ENCODE data around the gene LAMP1. TPM values are rescaled to one million over a fixed set of nuclear protein-coding genes. Genes with fewer than 3 reads are reported as not detected.
"Not testable (repeated sequence)": the region's sequence is repeated elsewhere in the genome, so short reads cannot be mapped to it uniquely, and the experiment has no call there.

LAMP1 gene, protein sequence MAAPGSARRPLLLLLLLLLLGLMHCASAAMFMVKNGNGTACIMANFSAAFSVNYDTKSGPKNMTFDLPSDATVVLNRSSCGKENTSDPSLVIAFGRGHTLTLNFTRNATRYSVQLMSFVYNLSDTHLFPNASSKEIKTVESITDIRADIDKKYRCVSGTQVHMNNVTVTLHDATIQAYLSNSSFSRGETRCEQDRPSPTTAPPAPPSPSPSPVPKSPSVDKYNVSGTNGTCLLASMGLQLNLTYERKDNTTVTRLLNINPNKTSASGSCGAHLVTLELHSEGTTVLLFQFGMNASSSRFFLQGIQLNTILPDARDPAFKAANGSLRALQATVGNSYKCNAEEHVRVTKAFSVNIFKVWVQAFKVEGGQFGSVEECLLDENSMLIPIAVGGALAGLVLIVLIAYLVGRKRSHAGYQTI
- total RNA-seq = 100 to 1,000 TPM; 137 to 168 (median 159) TPM
- total RNA-seq (2013) = 114 TPM

DNA sequence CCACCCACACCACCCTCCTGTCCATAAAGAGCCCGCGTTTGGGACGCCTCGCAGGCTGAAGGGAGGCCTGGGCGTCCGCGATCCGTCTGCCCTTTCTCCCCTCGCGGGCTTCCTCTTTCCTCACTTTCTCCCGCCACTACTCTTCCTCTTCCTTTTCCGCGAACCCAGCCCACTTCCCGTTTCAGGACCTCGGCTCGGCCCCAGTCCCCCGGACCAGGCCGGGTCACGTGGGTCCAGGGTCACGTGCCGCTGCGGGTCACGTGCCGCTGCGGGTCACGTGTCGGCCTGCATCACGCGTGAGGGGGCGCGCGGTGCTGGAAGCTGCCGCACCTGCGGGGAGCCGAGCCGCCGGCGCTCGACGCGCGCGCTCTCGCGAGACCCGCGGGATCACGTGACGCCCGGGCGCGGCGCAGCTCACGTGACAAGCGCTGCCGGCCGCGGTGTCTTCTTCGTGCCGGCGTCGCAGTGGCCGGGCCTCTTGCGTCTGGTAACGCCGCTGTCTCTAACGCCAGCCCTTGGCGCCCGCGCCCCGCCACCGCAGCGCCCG lies at the start of gene LAMP1:
LAMP1 (plus strand) TSS at position 417 of the 547 bp plus-strand sequence. CDS start 196 bp downstream, outside the sequence.
- Histone ChIP-seq H3K4me3 (ENCODE audit: low read length) (peak within 1 kb of the TSS; percentile 89), H3K36me3 (ENCODE audit: control insufficient read depth, insufficient read depth, low read length) (peaks cover 3% of the 10 kb centered on the region), H3K4me1 (ENCODE audit: control insufficient read depth, insufficient read depth, low read length) (peaks cover 29% of the 10 kb centered on the region), H3K27ac (ENCODE audit: low read length) (peak within 1 kb of the TSS; percentile 92), H3K27me3 (ENCODE audit: control insufficient read depth, insufficient read depth, low read length) (peaks cover 2% of the 10 kb centered on the region), H3K9me3 (ENCODE audit: control insufficient read depth, insufficient read depth, low read length) (no peaks in the 10 kb centered on the region)
- WGBS (ENCODE audit: insufficient coverage) = under 1% methylated on average over 74 of the region's 74 CpGs
- Mint-ChIP-seq H3K4me3 (peak within 1 kb of the TSS; percentile 100), H3K27ac (peak within 1 kb of the TSS; percentile 89 to 99), H3K27me3 (ENCODE audit: low read depth in 2 of 2) (peaks cover 17 to 23% of the 10 kb centered on the region in 2 donors), H3K9me3 (peaks cover 0 to 2% of the 10 kb centered on the region in 2 donors), H3K4me1 (peaks cover 32 to 33% of the 10 kb centered on the region in 2 donors), H3K36me3 (peaks cover 7% of the 10 kb centered on the region)
- intact Hi-C loops (cut with micrococcal nuclease) = loop anchor here (2.0 to 5.0 kb wide), 3 partner anchors 90 to 110 kb away; partner anchors contain the start of genes CUL4A and PCID2
- DNase-seq = peak; percentile 98 to 100
- TF ChIP-seq, protein P1, sequence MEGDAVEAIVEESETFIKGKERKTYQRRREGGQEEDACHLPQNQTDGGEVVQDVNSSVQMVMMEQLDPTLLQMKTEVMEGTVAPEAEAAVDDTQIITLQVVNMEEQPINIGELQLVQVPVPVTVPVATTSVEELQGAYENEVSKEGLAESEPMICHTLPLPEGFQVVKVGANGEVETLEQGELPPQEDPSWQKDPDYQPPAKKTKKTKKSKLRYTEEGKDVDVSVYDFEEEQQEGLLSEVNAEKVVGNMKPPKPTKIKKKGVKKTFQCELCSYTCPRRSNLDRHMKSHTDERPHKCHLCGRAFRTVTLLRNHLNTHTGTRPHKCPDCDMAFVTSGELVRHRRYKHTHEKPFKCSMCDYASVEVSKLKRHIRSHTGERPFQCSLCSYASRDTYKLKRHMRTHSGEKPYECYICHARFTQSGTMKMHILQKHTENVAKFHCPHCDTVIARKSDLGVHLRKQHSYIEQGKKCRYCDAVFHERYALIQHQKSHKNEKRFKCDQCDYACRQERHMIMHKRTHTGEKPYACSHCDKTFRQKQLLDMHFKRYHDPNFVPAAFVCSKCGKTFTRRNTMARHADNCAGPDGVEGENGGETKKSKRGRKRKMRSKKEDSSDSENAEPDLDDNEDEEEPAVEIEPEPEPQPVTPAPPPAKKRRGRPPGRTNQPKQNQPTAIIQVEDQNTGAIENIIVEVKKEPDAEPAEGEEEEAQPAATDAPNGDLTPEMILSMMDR (IDR thresholded peaks at IDR 0.05) = no peak
- peak; percentile 76 to 90 (median 82) for ATAC-seq

DNA sequence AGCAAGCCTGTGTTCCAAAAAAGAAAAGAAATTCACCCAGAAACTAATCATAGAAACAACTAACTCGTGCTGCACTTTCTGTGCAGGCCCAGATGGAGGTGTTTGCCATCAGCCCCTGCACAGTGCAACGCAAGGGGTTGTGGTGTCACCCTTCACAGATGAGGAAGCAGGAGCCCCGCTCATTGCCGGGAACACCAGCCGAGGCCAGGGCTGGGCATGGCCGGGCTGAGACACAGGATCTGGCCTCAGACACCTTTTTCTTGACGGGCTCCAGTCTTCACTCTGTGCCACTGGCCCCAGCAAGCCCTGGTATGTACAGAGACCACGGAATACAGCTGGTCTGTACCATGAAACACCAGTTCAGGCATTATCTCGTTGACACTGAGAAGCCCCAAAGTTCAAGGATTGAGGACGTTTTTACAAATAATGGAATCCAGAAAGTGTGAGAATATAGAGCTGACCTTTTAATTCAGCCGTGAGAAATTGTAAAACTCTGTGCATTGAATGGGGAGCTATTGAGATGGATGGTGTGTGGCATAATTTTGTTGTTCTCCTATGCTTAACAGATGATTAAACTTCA lies 44.4 kb upstream of the LAMP1 start:
- Histone ChIP-seq H3K27ac (ENCODE audit: low read length) (no peak overlapping the region), H3K9me3 (ENCODE audit: control insufficient read depth, insufficient read depth, low read length) (no peaks in the 10 kb centered on the region), H3K4me1 (ENCODE audit: control insufficient read depth, insufficient read depth, low read length) (no peaks in the 10 kb centered on the region), H3K4me3 (ENCODE audit: low read length) (no peak overlapping the region), H3K36me3 (ENCODE audit: control insufficient read depth, insufficient read depth, low read length) (peaks cover 64% of the 10 kb centered on the region), H3K27me3 (ENCODE audit: control insufficient read depth, insufficient read depth, low read length) (no peaks in the 10 kb centered on the region)
- H3K36me3 Mint-ChIP-seq = peaks cover 40% of the 10 kb centered on the region
- DNase-seq (no peak), ATAC-seq (no peak)
- H3K9me3 Mint-ChIP-seq = no peaks in the 10 kb centered on the region
- no peak overlapping the region for H3K4me3 Mint-ChIP-seq
- TF ChIP-seq, protein P1 (IDR thresholded peaks at IDR 0.05) = no peak
- peaks cover 4 to 6% of the 10 kb centered on the region in 2 donors for H3K4me1 Mint-ChIP-seq
- WGBS (ENCODE audit: insufficient coverage) = 94% methylated on average over 11 of the region's 11 CpGs
- intact Hi-C loops (cut with micrococcal nuclease) = no loop called here
- no peaks in the 10 kb centered on the region for H3K27me3 Mint-ChIP-seq (ENCODE audit: low read depth in 2 of 2)
- H3K27ac Mint-ChIP-seq = no peak overlapping the region

DNA sequence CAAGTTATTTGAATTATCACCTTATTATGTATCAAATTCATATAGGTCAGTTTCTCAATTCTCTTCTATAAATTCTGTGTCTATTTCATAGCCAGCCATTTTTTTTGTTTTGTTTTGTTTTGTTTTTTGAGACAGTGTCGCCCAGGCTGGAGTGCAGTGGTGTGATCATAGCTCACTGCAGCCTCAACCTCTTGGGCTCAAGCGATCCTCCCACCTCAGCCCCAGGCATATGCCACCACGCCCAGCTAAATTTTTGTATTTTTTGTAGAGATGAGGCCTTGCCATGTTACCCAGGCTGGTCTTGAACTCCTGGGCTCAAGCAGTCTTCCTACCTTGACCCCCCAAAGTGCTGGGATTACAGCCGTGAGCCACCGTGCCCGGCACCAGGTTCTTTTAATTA lies 39.1 kb upstream of the LAMP1 start:
- H3K4me3 Mint-ChIP-seq; H3K27ac ChIP-seq (ENCODE audit: low read length); intact Hi-C loops (cut with micrococcal nuclease); H3K9me3 Mint-ChIP-seq; DNase-seq; H3K36me3 Mint-ChIP-seq; H3K9me3 ChIP-seq (ENCODE audit: control insufficient read depth, insufficient read depth, low read length); H3K27me3 Mint-ChIP-seq (ENCODE audit: low read depth in 2 of 2); H3K4me1 Mint-ChIP-seq; H3K27ac Mint-ChIP-seq; ATAC-seq; H3K4me3 ChIP-seq (ENCODE audit: low read length); H3K4me1 ChIP-seq (ENCODE audit: control insufficient read depth, insufficient read depth, low read length); H3K27me3 ChIP-seq (ENCODE audit: control insufficient read depth, insufficient read depth, low read length): not testable (repeated sequence)
- WGBS (ENCODE audit: insufficient coverage) = 99% methylated on average over 6 of the region's 6 CpGs
- H3K36me3 ChIP-seq (ENCODE audit: control insufficient read depth, insufficient read depth, low read length) = peaks cover 52% of the 10 kb centered on the region

Data from natural killer cell (primary cell).